H1 (cell line): Measurements from ENCODE around the gene OTUB1. TPM values are rescaled to one million over a fixed set of nuclear protein-coding genes. Genes with fewer than 3 reads are reported as not detected.

Experiments
- CTCF ChIP-seq, 3 experiments: IDR thresholded peaks; 1 replicate in 2 of 3; 2 replicates in 1 of 3; pipeline versions ENCODE4 v1.5.1 to v1.6.1; 2011; ENCODE audit warnings: low read length in 3 of 3, mild to moderate bottlenecking in 3 of 3, inconsistent platforms in 2 of 3, low read depth in 1 of 3, moderate library complexity in 1 of 3; ENCODE audit not compliant: insufficient read depth in 1 of 3; ENCODE audit errors: control extremely low read depth in 1 of 3
- HDAC2 ChIP-seq, 2 experiments: fragments of 300-600 bp in 1 of 2; sonication (generic) in 1 of 2; IDR thresholded peaks; 2 replicates each; pipeline ENCODE4 v1.6.1; 2011 to 2012; ENCODE audit warnings: low read depth in 2 of 2, low read length in 2 of 2, mild to moderate bottlenecking in 2 of 2, moderate library complexity in 2 of 2, borderline replicate concordance in 1 of 2, inconsistent platforms in 1 of 2
- KDM1A ChIP-seq: fragments of 200-600, 300-600 bp; sonication (generic); IDR thresholded peaks from 2 replicates; pipeline ENCODE4 v1.7.1; 2016; ENCODE audit warnings: mild to moderate bottlenecking, low read length, borderline replicate concordance
- KDM4A ChIP-seq: IDR thresholded peaks from one replicate; pipeline ENCODE4 v1.7.1; 2012; ENCODE audit warnings: low read depth, mild to moderate bottlenecking, moderate library complexity, low read length, inconsistent platforms; ENCODE audit not compliant: severe bottlenecking
- NRF1 ChIP-seq: IDR thresholded peaks from 2 replicates; pipeline ENCODE4 v1.6.1; 2011; ENCODE audit warnings: mild to moderate bottlenecking, low read depth, low read length, improper control_type of control experiment
- polyA plus RNA-seq, 7 experiments: library from polyadenylated mRNA; depleted of rRNA in 3 of 7; stranded (reverse) in 5 of 7; unstranded in 2 of 7; fragments of >200 nt in 5 of 7; fragments of 200-250 nt in 2 of 7; gene quantifications; 1 replicate in 5 of 7; 2 replicates in 1 of 7; 4 replicates in 1 of 7; pipeline versions ENCODE4 v1.2.1 to v1.2.3, GENCODE V29; 2011 to 2013; ENCODE audit warnings: missing spikeins in 2 of 7, mixed read lengths in 2 of 7
- total RNA-seq: library from RNA; stranded (reverse); fragmentation: NEBNext Ultra II Directional; extraction: Animal tissue kit (Norgen Biotek cat#: 25700); gene quantifications from 2 replicates; pipeline ENCODE4 v1.2.1, GENCODE V29; 2021

OTUB1 gene
- total and polyA plus RNA-seq, 2 of the 8 experiments (the other 6 are each of a cell fraction or from before 2014, with no cell fraction given), result 110 to 274 TPM

DNA sequence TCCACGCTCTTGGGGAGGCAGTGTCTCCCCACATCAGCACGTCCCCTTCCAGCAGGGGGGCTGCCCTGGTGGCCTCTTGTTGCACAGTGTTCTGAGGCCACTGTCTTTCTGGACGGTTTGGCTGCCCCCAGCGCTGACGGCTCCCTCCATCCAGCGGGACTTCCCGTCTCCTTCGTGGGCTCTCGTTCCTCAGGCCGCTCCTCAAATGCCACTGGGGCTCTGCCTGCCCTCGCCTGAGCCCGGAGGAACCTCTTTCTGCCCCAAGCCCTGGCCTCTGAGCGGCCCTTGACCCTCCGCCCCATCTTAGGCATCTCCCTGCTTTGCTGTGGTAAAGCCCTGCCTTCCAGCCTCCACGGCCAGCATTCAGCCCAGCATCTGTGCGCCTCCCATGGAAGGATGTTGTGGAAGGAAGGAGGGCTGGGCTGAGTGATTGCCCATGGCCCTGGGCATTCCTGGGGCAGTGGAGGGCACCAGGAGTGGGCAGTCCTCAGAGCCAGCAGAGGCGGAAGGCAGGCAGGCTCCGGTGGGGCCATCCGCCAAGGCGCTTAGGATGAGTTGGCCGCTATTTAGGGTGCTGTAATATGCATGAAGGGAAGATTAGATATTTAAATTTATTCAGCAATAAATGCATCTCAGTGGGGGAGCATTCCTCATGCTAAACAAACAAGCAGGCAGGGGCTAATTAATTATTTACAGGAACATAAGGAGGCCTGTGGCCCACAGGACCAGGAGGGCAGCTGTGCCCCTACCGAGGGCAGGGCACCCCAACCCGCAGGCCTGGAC, 17.8 kb downstream of the OTUB1 start (continued):
- TF ChIP-seq NRF1, result no peak
- no peak for TF ChIP-seq KDM1A
- TF ChIP-seq KDM4A, result no peak
- TF ChIP-seq CTCF (IDR thresholded peaks at IDR 0.05; ENCODE audit: control extremely low read depth in 1 of 3, insufficient read depth in 1 of 3, low read depth in 1 of 3, low read length in 3 of 3), result no peak
- no peak for TF ChIP-seq HDAC2 (IDR thresholded peaks at IDR 0.05; ENCODE audit: borderline replicate concordance in 1 of 2, low read depth in 2 of 2, low read length in 2 of 2)
